HG03039 (cell line): ENCODE results near the gene VASN.
A peak's percentile ranks its signal among the peaks of the same experiment; 100 is the strongest.
"Not testable (repeated sequence)": the region's sequence is repeated elsewhere in the genome, so short reads cannot be mapped to it uniquely, and the experiment has no call there.

Experiments used
- ATAC-seq: cut with Tn5 transposase; IDR thresholded peaks from one replicate; pipeline ENCODE4 v1.9.1; 2021; ENCODE audit warnings: mild to moderate bottlenecking, moderate library complexity; ENCODE audit not compliant: unreplicated experiment

Gene VASN

GRCh38 chr16:4336701-4337539 lies 34.7 kb upstream of the VASN start:
- no peak for ATAC-seq

DNA sequence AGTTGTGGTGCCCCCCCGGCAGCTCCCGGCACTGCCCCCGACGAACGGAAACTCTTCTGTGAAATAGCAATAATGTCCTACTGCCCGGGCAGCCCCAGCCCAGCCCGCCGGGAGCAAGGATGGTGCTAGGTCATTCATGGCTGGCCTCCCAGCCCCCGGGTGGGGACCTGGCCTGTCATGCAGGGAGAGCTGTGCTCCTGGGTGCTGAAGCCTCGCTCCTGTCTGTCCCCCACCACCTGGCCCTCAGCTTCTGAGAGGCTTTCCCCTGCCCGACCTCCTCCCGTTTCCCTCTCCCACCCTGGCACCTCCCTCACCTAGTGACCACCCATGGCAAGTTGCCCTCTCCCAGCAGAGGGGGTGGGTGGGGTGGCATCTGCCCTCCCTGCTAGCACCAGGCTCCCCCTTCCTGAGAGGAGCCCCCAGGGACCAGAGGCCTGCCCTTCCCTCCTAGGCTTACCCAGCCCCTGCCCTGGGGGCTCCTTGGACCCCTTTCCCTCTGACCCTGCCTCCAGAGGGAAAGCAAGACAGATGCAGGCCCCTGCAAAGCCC lies 34.0 kb upstream of the VASN start:
- no peak for ATAC-seq

DNA sequence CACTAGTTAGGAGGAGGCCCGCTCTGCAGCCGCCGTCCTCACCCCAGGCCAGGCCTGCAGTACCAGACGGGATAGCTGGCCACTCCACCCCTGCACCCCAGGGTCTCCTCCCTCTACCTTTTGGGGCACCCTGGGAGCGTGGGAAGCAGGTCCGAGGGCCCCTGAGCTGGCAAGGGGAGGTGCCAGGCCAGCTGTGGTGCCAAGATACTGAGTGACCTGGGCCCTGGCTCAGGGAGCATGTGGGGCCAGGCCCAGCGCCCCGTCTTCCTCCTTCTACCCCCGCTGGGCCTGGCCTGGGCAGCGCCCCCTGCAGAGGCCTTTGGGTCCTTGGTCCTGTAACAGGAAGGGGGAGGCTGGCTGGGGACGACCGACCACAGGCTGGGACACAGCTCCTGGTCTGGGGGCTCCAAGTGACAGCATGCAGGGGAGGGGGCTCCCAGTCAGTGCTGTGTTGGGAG lies 33.5 kb upstream of the VASN start:
- ATAC-seq: no peak

DNA sequence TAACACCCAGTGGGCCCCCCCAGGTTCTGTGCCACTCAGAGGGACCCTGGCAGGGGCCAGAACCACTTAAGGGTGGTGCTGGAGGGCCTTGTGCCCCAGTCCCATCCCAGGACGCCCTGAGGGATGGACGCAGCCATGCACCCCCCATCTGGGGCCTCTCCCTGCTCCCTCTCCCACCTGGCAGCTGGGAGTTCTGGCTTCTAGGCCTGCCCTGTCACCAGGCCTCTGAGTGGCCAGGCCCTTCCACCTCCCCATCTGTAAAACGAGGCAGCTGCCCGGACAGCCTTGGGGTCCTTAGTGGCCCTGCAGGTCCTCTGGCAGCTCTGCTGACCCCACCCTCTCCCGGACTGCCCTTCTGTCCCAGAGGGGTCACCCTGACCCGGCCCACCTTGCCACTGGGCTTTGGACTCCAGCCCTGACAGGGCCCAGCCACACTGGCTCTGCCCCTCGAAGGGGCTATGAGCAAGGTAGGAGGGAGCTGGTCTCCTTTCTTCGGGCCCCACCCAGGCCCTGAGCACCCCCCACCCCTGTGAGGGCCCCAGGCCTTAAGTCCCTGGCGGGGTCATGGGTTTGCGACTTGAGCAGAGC lies 32.8 kb upstream of the VASN start:
- no peak for ATAC-seq

DNA sequence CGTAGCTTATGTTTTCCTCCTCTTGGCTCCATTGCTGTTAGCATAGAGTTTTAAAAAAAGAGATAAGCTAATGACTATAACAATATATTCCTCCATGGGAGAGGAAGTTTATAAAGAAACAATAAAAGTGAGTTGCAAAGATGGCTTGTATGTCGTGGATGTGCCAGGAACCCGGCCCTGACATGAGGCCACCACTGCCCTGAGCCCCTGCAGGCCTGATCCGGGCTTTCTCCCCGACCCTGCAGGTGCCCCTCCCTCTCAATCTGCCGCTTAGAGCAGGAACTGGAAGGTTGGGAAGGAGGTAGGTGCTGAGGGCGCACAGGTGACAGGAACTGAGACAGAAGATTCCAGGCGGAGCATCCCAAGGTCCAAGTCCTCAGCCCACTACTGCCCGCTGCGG lies 32.2 kb upstream of the VASN start:
- no peak for ATAC-seq

DNA sequence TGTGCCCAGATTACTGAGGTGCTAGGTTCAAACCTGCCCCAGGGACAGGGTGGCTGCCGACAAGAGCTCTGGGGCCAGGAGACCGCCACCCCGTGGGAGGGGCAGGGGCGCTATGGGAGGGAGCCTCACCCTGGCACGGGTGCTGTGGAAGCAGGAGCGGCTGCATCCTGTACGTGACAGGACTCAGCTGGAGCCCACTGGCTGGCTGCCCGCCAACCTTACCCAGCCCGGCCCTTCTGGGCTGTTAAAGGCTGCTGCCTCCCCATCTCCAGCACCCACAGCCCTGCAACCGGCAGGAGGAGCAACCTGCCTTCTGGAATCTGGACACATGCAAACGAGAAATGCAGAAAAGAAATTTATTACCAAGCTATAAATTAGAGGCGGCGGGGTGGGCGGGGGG lies 31.7 kb upstream of the VASN start:
- ATAC-seq: no peak

GRCh38 chr16:4340443-4340842 lies 31.2 kb upstream of the VASN start:
- no peak for ATAC-seq

GRCh38 chr16:4341250-4341649 lies 30.4 kb upstream of the VASN start:
- no peak for ATAC-seq

GRCh38 chr16:4342866-4343744 lies 28.5 kb upstream of the VASN start:
- no peak for ATAC-seq

GRCh38 chr16:4344300-4344982 lies 27.2 kb upstream of the VASN start:
- ATAC-seq: not testable (repeated sequence)

- ATAC-seq: no peak
Observed at GRCh38 chr16:4344983-4345835, 26.4 kb upstream of the VASN start.

DNA sequence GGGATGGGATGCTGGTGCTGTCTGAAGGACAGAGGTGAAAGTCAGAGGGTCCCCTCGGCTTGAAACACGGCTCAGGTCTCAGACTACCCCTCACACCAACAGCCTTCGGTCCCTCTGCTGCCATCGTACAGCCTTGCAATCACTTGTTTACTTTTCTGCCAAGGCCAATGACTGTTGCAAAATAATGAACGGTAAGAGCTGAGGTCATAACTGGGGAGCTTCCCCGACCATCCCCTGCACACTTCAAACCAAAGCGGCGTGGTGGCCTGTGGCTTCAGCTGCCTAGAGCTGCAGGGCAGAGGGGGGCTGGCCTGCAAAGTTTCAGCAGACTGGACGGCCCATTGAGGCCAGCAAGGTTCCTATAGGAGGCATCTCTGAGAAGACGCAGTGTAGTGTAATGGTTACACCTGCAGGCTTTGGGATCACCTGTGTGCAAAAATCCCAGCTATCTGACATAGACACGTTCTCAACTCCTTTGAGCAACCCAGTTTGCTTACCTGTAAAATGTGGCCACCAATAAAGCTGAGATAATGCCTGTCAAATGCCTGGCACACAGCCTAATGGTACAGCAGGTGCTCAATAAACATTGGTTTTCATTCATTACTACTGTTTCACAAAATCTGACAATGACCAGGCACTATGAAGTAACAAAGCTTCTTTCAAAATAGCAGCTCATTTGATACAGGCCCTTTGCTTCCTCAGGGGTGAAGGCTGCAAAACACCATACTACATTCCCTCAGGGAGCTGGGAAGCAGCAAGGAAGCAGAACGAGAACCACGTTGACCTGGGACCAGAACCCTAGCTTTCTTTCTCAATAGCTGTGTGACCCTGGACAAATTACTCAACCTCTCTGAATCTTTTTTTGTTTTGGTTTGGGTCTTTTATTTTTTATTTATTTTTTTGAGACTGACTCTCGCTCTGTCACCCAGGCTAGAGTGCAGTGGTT lies 25.5 kb upstream of the VASN start:
- ATAC-seq: no peak

DNA sequence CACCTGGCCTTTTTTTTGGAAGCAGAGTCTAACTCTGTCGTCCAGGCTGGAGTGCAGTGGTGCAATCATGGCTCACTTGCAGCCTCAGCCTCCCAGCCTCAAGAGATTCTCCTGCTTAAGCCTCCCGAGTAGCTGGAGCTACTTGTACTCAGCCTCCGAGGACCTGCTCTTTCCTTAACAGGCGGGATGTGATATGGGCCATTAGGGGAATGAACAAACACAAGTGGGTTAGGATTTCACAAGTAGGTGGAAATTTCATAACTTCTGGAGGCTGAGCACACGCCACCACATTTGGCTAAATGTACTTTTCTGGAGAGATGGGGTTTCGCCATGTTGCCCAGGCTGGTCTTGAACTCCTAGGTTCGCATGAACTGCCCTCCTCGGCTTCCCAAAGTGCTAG lies 24.6 kb upstream of the VASN start:
- ATAC-seq: no peak

- no peak for ATAC-seq
Observed at GRCh38 chr16:4347765-4348509, 23.7 kb upstream of the VASN start.

DNA sequence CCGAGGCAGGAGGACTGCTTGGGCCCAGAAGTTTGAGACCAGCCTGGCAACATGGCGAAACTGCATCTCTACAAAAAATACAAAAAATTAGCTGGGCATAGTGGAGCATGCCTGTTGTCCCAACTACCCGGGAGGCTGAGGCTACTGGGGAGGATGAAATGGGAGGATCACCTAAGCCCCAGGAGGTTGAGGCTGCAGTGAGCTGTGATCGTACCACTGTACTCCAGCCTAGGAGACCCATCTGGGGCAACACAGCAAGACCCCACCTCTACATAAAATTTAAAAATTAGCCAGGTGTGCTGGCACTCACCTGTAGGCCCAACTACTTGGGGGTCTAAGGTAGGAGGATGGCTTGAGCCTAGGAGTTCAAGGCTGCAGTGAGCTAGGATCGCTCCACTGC lies 22.3 kb upstream of the VASN start:
- ATAC-seq: no peak

DNA sequence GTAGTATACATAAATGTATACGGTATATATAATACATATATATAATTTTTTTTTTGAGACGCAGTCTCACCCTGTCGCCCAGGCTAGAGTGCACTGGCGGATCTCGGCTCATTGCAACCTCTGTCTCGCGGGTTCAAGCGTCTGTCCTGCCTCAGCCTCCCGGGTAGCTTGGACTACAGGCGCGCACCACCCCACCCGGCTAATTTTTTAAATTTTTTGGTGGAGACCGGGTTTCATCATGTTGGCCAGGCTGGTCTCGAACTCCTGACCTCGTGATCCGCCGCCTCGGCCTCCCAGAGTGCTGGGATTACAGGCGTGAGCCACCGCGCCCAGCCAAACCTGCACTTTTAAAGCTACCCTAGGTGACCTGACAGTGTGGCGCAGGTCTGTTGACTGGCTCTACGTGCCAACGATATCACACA lies 21.3 kb upstream of the VASN start:
- no peak for ATAC-seq

DNA sequence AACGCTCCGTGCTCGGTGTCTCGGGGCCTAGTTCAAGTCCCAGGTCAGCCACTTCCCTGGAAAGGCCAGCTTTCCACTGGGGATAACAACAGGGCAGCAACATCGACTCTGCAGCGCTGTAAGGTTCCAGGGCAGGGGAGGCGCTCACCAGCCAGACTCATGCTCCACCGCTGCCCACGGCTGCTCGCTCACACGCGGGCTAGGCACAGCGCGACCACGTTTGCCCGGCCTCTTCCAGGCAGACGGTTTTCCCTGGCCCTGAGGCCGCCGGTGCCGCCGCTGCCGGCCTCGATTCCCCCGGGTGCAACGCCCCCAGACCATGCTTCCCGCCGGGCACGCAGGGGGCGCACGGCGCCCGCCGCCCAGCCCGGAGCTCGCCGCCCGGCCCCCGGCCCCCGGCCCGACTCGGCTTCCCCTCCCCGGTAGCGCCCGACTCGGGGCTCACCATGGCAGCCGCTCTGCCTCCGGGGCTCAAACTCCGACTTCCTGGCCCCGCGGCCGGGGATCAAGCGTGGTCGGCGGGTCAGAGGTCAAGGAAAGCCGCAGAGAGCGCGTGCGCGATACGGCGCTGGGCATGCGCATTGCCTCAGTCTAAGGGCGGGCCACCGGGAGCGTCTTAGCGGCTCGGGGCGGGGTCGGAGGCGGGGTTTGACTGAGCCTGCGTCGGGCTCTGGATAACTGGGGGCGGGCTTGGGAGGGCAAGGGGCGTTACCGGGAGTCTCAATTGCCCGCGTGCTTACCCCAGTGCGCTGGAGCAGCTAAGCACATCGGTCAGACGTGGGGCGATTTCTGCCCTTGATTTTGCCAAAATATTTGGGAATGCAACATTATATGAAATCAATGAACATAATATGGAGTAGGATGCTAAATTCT lies 20.6 kb upstream of the VASN start, which contains the start of gene PAM16:
PAM16 (minus strand) TSS at position 535 of the 873 bp plus-strand sequence; CDS start at position 448, 87 bp downstream.
- peak; percentile 86 for ATAC-seq
